Measurements from ENCODE around the gene TMEM163.

The TMEM163 gene

GRCh38 chr2:134438371-134438770, 280.4 kb downstream of the TMEM163 start:
- CTCF ChIA-PET: interaction anchor here (1.5 kb wide), 1 partner anchor 12 kb away, joined by 6 read pairs; no protein-coding TSS in a partner anchor
- POLR2A ChIA-PET (ENCODE audit: low non-redundant PET): no interaction called here
- no peak for TF ChIP-seq CTCF (conservative IDR thresholded peaks at IDR 0.05; ENCODE audit: low read depth)
- DNase-seq (ENCODE audit: low spot score): no peak
- no peak overlapping the region for H3K27ac ChIP-seq

GRCh38 chr2:134436706-134437105, 282.1 kb downstream of the TMEM163 start:
- TF ChIP-seq CTCF (conservative IDR thresholded peaks at IDR 0.05; ENCODE audit: low read depth): no peak
- DNase-seq (ENCODE audit: low spot score): no peak
- H3K27ac ChIP-seq: no peak overlapping the region
- ChIA-PET POLR2A (ENCODE audit: low non-redundant PET) (no interaction called here), CTCF (interaction anchor here (0.5 to 0.7 kb wide), 2 partner anchors 18 to 550 kb away, joined by 3 read pairs; no protein-coding TSS in a partner anchor)

DNA sequence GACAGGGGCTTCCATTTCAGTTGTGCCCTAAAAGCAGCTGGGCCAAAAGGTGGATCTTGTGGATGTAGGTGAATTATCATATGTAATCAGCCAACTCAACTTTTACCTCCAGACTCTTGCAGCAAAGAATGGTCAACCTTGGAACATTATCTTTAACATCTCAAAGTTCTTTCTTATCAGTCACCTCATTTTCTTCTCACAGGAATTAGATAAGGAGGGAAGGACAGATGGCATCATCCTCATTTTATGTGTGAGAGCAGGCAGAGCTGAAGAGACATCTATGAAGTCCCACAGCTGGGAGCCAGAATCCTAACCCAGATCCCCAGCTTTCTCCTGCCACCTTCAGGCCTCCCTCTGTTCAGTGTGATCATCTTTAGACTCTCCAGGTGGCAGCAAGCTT, 282.9 kb downstream of the TMEM163 start:
- no peak for TF ChIP-seq CTCF (conservative IDR thresholded peaks at IDR 0.05; ENCODE audit: low read depth)
- DNase-seq (ENCODE audit: low spot score): no peak
- H3K27ac ChIP-seq: no peak overlapping the region
- POLR2A ChIA-PET (ENCODE audit: low non-redundant PET): no interaction called here
- CTCF ChIA-PET: interaction anchor here (0.5 to 0.8 kb wide), 2 partner anchors 60 to 549 kb away, joined by 3 read pairs; no protein-coding TSS in a partner anchor

- no peak overlapping the region for H3K27ac ChIP-seq
- ChIA-PET POLR2A (ENCODE audit: low non-redundant PET) (no interaction called here), CTCF (interaction anchor here (0.8 kb wide), 1 partner anchor 61 kb away, joined by 3 read pairs; no protein-coding TSS in a partner anchor)
- no peak for DNase-seq (ENCODE audit: low spot score)
- no peak for TF ChIP-seq CTCF (conservative IDR thresholded peaks at IDR 0.05; ENCODE audit: low read depth)
These were observed 283.3 kb downstream of the TMEM163 start for GRCh38 chr2:134435505-134435904.

DNA sequence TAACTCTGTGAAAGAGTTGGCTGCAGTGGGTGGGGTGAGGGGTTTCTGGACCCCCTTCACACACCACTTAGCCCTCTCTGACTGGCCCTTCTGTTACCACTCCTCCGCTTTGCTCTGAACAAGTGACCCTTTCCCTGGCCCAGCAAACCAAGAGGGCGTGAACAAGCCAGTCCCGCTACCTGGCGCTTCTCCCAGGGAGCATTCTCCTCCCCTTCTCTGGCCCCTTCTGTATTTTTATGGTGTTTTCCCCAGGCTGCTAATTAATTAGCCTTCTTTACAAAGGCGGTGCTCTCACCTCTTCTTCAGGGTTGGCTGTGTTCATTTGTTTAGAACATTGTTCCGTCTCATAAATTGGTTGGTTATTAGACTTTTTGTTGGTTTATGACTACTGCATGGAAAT, 284.8 kb downstream of the TMEM163 start:
- no peak overlapping the region for H3K27ac ChIP-seq
- ChIA-PET POLR2A (ENCODE audit: low non-redundant PET) (no interaction called here), CTCF (no interaction called here)
- no peak for DNase-seq (ENCODE audit: low spot score)
- no peak for TF ChIP-seq CTCF (conservative IDR thresholded peaks at IDR 0.05; ENCODE audit: low read depth)

DNA sequence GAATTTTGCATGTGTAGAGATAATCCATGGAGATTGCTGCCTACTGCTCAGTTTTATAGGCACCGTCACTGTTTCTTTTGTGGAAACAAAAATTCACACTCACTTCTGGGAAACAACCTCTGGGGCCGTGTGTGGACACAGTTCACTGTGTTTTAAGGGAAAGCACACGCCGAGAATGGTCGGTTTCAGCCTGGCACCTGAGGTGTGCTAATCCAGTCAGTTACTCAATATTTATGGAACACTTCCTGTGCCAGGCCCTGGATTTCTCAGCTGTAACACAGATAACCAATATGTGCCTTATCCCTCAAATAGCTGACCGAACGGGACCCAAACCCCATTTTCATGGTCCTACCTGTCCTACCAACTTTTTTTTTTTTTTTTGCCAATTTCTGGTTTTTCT, 285.3 kb downstream of the TMEM163 start:
- ChIA-PET CTCF (interaction anchor here (0.6 kb wide), 1 partner anchor 467 kb away, joined by 5 read pairs; no protein-coding TSS in a partner anchor), POLR2A (ENCODE audit: low non-redundant PET) (no interaction called here)
- DNase-seq (ENCODE audit: low spot score): no peak
- TF ChIP-seq CTCF (conservative IDR thresholded peaks at IDR 0.05; ENCODE audit: low read depth): no peak
- H3K27ac ChIP-seq: no peak overlapping the region

All from RWPE1 (cell line).